Activated T-helper 2 cell treated with anti-CD3 and anti-CD28 coated beads, Interferon-gamma antibody, Interleukin-2, Interleukin-4, amounts not matched to agents 10 μg/mL and 5 μg/mL and 100 μg/mL, durations not matched to agents 14 hours and 24 hours and 36 hours (primary cell): ENCODE measurements around the gene ADI1. TPM values are rescaled to one million over a fixed set of nuclear protein-coding genes. Genes with fewer than 3 reads are reported as not detected.

Source experiments
- DNase-seq: peaks from one replicate; pipeline ENCODE4 v3.0.0; 2021; ENCODE audit warnings: low spot score
- H3K27ac Mint-ChIP-seq: one replicate; pipeline ENCODE4 v1.8.0; 2021; ENCODE audit warnings: mixed read lengths
- H3K27me3 Mint-ChIP-seq: one replicate; pipeline ENCODE4 v1.8.0; 2021; ENCODE audit warnings: low read depth, mixed read lengths
- H3K36me3 Mint-ChIP-seq: one replicate; pipeline ENCODE4 v1.8.0; 2021; ENCODE audit warnings: low read depth, mixed read lengths
- H3K4me1 Mint-ChIP-seq: one replicate; pipeline ENCODE4 v1.8.0; 2021; ENCODE audit warnings: low read depth, mixed read lengths
- H3K4me3 Mint-ChIP-seq: one replicate; pipeline ENCODE4 v1.8.0; 2021; ENCODE audit warnings: low read depth, mild to moderate bottlenecking, moderate library complexity, mixed read lengths
- H3K9me3 Mint-ChIP-seq: one replicate; pipeline ENCODE4 v1.8.0; 2021; ENCODE audit warnings: mixed read lengths
- intact Hi-C: fragments of 100-400 bp; cut with micrococcal nuclease; formaldehyde crosslinking; loops from one replicate; pipeline ENCODE4 v1.15.1; 2023
- total RNA-seq: library from RNA; stranded (reverse); gene quantifications from 2 replicates; pipeline ENCODE4 v1.2.3, GENCODE V29; 2022

Gene ADI1
- total RNA-seq, 1 donor from 2014 or later, result 39.8 TPM

- DNase-seq, result no peak
- Mint-ChIP-seq H3K4me3 (no peak overlapping the region), H3K4me1 (no peaks in the 10 kb centered on the region)
Observed at GRCh38 chr2:3480352-3481010, 38.9 kb downstream of the ADI1 start.

GRCh38 chr2:3479430-3480320 lies 39.7 kb downstream of the ADI1 start:
- intact Hi-C loops, result no loop called here
- no peak overlapping the region for H3K27ac Mint-ChIP-seq
- DNase-seq, result no peak
- H3K4me3 Mint-ChIP-seq, result no peak overlapping the region
- no peaks in the 10 kb centered on the region for H3K27me3 Mint-ChIP-seq
- no peaks in the 10 kb centered on the region for H3K4me1 Mint-ChIP-seq
- no peaks in the 10 kb centered on the region for H3K9me3 Mint-ChIP-seq
- peaks cover 21% of the 10 kb centered on the region for H3K36me3 Mint-ChIP-seq

More at GRCh38 chr2:3480352-3481010, 38.9 kb downstream of the ADI1 start:
- H3K36me3 Mint-ChIP-seq, result peaks cover 21% of the 10 kb centered on the region
- no peaks in the 10 kb centered on the region for H3K27me3 Mint-ChIP-seq
- no peaks in the 10 kb centered on the region for H3K9me3 Mint-ChIP-seq
- no peak overlapping the region for H3K27ac Mint-ChIP-seq
- intact Hi-C loops, result no loop called here

- H3K4me1 Mint-ChIP-seq, result no peaks in the 10 kb centered on the region
- H3K36me3 Mint-ChIP-seq, result peaks cover 21% of the 10 kb centered on the region
- no peaks in the 10 kb centered on the region for H3K27me3 Mint-ChIP-seq
- no peaks in the 10 kb centered on the region for H3K9me3 Mint-ChIP-seq
- H3K27ac Mint-ChIP-seq, result no peak overlapping the region
- intact Hi-C loops, result no loop called here
- DNase-seq, result no peak
- no peak overlapping the region for H3K4me3 Mint-ChIP-seq
Observed at GRCh38 chr2:3478846-3479385, 40.4 kb downstream of the ADI1 start.

DNA sequence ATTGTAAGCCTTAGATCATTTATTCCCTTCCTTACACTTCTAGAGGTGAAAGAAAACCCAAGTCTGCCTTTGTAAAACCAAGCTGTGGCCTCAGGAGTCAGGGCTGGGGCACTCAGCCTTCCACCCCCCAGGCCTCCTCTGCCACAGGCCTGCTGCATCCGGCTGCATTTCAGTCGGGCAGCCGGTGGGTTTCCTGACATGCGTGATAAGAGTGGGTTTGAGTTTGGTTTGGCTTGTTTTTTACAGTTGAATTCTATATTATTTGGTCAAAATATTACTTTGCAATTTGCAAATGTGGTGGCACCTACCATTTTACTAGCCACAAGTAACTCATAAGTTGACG lies 42.4 kb downstream of the ADI1 start:
- intact Hi-C loops, result no loop called here
- Mint-ChIP-seq H3K27me3 (no peaks in the 10 kb centered on the region), H3K27ac (no peak overlapping the region), H3K9me3 (no peaks in the 10 kb centered on the region), H3K36me3 (peaks cover 27% of the 10 kb centered on the region), H3K4me3 (no peak overlapping the region), H3K4me1 (no peaks in the 10 kb centered on the region)
- DNase-seq, result no peak

DNA sequence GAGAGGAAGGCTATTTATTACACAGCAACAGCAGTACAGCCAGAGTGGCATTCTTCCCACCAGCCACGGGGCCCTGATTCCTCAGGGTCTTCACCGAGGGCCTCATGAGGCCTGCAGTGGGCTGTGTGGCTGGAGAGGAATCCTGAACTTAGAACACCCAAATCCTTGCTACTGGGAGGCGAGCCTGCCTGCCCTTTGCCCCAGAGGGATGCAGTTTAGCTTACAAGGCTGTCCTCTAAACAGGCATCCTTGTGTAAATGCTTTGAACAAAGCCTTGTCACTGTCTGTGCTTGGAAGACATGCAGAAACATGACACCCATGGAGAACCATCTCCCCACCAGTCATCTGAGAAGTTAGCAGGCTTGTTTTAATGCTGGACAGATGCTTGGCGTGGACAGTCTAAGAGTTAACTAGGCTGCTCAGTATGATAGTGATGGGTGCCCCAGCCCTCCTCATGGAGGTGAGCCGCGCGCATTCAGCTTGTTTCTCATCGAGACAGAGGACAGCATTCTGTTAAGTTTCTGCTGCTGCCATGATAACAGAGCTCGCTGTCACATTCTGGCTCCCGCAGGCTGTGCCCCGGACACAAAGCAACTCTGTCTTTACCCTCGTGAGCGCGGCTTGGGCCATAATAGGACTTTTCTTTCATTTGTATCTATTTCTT lies 42.9 kb downstream of the ADI1 start:
- Mint-ChIP-seq H3K9me3 (no peaks in the 10 kb centered on the region), H3K27ac (no peak overlapping the region), H3K27me3 (no peaks in the 10 kb centered on the region), H3K4me3 (no peak overlapping the region), H3K36me3 (peaks cover 28% of the 10 kb centered on the region), H3K4me1 (no peaks in the 10 kb centered on the region)
- intact Hi-C loops, result no loop called here
- DNase-seq, result no peak

DNA sequence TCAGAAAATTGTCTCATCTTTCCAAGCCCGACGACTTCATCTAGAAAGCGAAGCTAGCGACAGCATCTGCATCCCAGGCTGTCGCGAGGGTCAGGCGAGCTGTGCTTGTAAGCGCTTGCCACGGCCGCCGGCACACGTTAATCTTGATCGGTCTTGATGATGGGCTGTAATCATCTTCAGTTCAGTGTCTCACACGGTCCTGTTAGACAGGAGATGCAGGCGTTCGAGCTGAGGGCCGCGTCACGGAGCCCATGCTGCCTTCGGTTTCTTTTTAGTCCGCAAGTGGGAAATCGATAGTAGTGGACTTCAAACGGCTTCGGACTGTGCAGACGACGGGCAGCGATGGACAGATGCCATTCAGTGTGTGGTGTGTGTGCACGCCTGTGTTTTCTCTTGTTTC lies 43.6 kb downstream of the ADI1 start:
- no peaks in the 10 kb centered on the region for H3K9me3 Mint-ChIP-seq
- intact Hi-C loops, result no loop called here
- no peak overlapping the region for H3K27ac Mint-ChIP-seq
- H3K27me3 Mint-ChIP-seq, result no peaks in the 10 kb centered on the region
- peaks cover 28% of the 10 kb centered on the region for H3K36me3 Mint-ChIP-seq
- H3K4me1 Mint-ChIP-seq, result no peaks in the 10 kb centered on the region
- no peak for DNase-seq
- H3K4me3 Mint-ChIP-seq, result no peak overlapping the region

GRCh38 chr2:3472966-3473365 lies 46.4 kb downstream of the ADI1 start:
- intact Hi-C loops, result no loop called here
- Mint-ChIP-seq H3K4me1 (no peaks in the 10 kb centered on the region), H3K27ac (peak overlapping the region; percentile 6), H3K4me3 (no peak overlapping the region), H3K36me3 (peaks cover 28% of the 10 kb centered on the region), H3K27me3 (no peaks in the 10 kb centered on the region), H3K9me3 (no peaks in the 10 kb centered on the region)
- no peak for DNase-seq

GRCh38 chr2:3472296-3472695 lies 47.0 kb downstream of the ADI1 start:
- intact Hi-C loops, result no loop called here
- Mint-ChIP-seq H3K27me3 (no peaks in the 10 kb centered on the region), H3K9me3 (no peaks in the 10 kb centered on the region), H3K4me3 (no peak overlapping the region), H3K27ac (no peak overlapping the region), H3K36me3 (peaks cover 30% of the 10 kb centered on the region), H3K4me1 (no peaks in the 10 kb centered on the region)
- no peak for DNase-seq

GRCh38 chr2:3470856-3471737 lies 48.2 kb downstream of the ADI1 start:
- no peaks in the 10 kb centered on the region for H3K4me1 Mint-ChIP-seq
- no peak for DNase-seq
- peak overlapping the region; percentile 12 for H3K27ac Mint-ChIP-seq
- intact Hi-C loops, result no loop called here
- peaks cover 29% of the 10 kb centered on the region for H3K36me3 Mint-ChIP-seq
- no peaks in the 10 kb centered on the region for H3K9me3 Mint-ChIP-seq
- H3K27me3 Mint-ChIP-seq, result no peaks in the 10 kb centered on the region
- H3K4me3 Mint-ChIP-seq, result no peak overlapping the region

DNA sequence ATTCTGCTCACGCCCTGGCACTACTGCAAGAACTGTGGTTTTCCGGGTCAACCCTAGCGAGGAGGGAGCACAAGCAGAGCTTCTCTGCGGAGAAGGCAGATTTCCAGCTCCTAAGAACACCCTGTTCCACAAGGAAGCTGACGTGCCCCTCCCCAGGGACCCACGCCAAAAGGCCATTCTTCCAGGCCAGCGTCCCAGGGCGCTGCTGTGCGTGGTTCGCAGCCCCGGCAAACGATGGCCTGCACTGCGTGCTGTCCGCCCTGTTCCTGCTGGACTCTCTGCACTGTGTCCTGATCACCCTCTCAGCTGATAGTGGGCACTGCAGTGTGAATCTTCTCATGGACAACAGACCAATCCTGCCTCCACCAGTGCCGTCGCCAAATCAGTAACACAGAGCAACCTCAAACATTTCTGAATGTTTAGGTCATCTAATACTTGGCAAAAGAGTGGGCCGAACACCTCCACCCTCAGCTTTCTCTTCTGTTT lies 49.1 kb downstream of the ADI1 start:
- intact Hi-C loops, result no loop called here
- Mint-ChIP-seq H3K36me3 (peaks cover 28% of the 10 kb centered on the region), H3K4me1 (no peaks in the 10 kb centered on the region), H3K9me3 (no peaks in the 10 kb centered on the region), H3K27me3 (no peaks in the 10 kb centered on the region), H3K27ac (no peak overlapping the region), H3K4me3 (no peak overlapping the region)
- DNase-seq, result no peak

- no peaks in the 10 kb centered on the region for H3K27me3 Mint-ChIP-seq
- H3K4me1 Mint-ChIP-seq, result no peaks in the 10 kb centered on the region
- no peak for DNase-seq
- no peak overlapping the region for H3K4me3 Mint-ChIP-seq
- peaks cover 28% of the 10 kb centered on the region for H3K36me3 Mint-ChIP-seq
- H3K9me3 Mint-ChIP-seq, result no peaks in the 10 kb centered on the region
- intact Hi-C loops, result no loop called here
- no peak overlapping the region for H3K27ac Mint-ChIP-seq
Observed at GRCh38 chr2:3469486-3469885, 49.8 kb downstream of the ADI1 start.

GRCh38 chr2:3468296-3468988 lies 50.9 kb downstream of the ADI1 start:
- Mint-ChIP-seq H3K27me3 (no peaks in the 10 kb centered on the region), H3K4me1 (no peaks in the 10 kb centered on the region), H3K27ac (no peak overlapping the region), H3K4me3 (no peak overlapping the region), H3K9me3 (no peaks in the 10 kb centered on the region), H3K36me3 (peaks cover 31% of the 10 kb centered on the region)
- no peak for DNase-seq
- intact Hi-C loops, result no loop called here
